ENCODE measurements around the gene ABCC1.

DNA sequence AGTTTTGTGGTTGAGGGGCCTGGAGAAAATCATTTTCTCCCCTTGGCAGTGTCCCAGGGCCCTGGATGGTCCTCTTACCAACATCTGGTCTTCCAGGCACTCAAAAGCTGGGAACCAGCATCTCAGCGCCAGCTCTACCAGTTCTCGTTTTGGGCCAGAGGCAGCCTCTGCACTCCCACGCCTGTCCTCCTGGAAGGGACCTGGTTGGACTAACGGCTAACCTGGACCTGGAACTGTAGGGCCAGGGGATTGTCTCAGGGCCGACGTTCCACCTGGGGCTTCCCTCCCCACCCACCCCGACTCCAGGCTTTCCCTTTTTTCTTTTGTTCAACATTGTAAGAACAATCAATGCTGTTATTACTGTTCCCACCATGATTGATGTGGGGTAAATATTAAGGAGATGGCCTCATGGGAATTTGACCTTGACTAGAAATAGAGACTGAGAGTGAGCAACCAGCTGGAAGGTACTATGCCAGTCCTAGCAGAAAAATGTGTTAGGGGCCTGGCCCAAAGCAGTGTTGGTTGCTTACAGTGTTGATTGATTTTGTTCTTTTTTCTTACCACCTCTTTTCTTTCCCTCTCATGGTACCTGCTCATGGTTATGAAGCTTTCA is 192.5 kb downstream of the ABCC1 start:
- TF ChIP-seq, protein P1, sequence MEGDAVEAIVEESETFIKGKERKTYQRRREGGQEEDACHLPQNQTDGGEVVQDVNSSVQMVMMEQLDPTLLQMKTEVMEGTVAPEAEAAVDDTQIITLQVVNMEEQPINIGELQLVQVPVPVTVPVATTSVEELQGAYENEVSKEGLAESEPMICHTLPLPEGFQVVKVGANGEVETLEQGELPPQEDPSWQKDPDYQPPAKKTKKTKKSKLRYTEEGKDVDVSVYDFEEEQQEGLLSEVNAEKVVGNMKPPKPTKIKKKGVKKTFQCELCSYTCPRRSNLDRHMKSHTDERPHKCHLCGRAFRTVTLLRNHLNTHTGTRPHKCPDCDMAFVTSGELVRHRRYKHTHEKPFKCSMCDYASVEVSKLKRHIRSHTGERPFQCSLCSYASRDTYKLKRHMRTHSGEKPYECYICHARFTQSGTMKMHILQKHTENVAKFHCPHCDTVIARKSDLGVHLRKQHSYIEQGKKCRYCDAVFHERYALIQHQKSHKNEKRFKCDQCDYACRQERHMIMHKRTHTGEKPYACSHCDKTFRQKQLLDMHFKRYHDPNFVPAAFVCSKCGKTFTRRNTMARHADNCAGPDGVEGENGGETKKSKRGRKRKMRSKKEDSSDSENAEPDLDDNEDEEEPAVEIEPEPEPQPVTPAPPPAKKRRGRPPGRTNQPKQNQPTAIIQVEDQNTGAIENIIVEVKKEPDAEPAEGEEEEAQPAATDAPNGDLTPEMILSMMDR (conservative IDR thresholded peaks at IDR 0.05; ENCODE audit: low read depth, low read length) = no peak
- no peak for TF ChIP-seq MAZ (IDR thresholded peaks at IDR 0.05; ENCODE audit: borderline replicate concordance, low read depth, low read length)
- TF ChIP-seq POLR2A (IDR thresholded peaks at IDR 0.05; ENCODE audit: low read depth, low read length) = no peak
- TF ChIP-seq RCOR1 (IDR thresholded peaks at IDR 0.05; ENCODE audit: insufficient replicate concordance, low read length) = no peak
- no peak for TF ChIP-seq SMC3 (IDR thresholded peaks at IDR 0.05; ENCODE audit: low read depth, low read length)
- no peak for TF ChIP-seq RFX5 (IDR thresholded peaks at IDR 0.05; ENCODE audit: low read depth, low read length)
- no peak for TF ChIP-seq CHD1 (IDR thresholded peaks at IDR 0.05; ENCODE audit: low read depth, low read length)
- no peak for TF ChIP-seq RAD21 (IDR thresholded peaks at IDR 0.05; ENCODE audit: low read length)
- no peak for TF ChIP-seq BHLHE40 (IDR thresholded peaks at IDR 0.05; ENCODE audit: low read depth, low read length)
- TF ChIP-seq MXI1 (IDR thresholded peaks at IDR 0.05; ENCODE audit: borderline replicate concordance, low read depth, low read length) = no peak
- no peak for TF ChIP-seq CEBPB (IDR thresholded peaks at IDR 0.05; ENCODE audit: low read depth, low read length)
- TF ChIP-seq, protein P2, sequence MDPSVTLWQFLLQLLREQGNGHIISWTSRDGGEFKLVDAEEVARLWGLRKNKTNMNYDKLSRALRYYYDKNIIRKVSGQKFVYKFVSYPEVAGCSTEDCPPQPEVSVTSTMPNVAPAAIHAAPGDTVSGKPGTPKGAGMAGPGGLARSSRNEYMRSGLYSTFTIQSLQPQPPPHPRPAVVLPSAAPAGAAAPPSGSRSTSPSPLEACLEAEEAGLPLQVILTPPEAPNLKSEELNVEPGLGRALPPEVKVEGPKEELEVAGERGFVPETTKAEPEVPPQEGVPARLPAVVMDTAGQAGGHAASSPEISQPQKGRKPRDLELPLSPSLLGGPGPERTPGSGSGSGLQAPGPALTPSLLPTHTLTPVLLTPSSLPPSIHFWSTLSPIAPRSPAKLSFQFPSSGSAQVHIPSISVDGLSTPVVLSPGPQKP (IDR thresholded peaks at IDR 0.05; ENCODE audit: borderline replicate concordance, low read depth, low read length) = no peak

Data from IMR-90 (cell line).